DOHH2 (cell line): ENCODE data around the gene RHOBTB3.

ENCODE experiments used
- H3F3A ChIP-seq: fragments of 200-600 bp; sonication (generic), shearing (Covaris generic); 2 replicates; pipeline ENCODE4 v1.6.0; 2016; ENCODE audit warnings: antibody characterized with exemption, mild to moderate bottlenecking; ENCODE audit not compliant: control insufficient read depth, insufficient read depth
- H3K27ac ChIP-seq: fragments of 200-600 bp; sonication (generic); 2 replicates; pipeline ENCODE4 v1.5.1; 2014; ENCODE audit warnings: low read depth, mild to moderate bottlenecking, low read length, moderate library complexity
- H3K27me3 ChIP-seq: fragments of 200-600 bp; sonication (generic); 2 replicates; pipeline ENCODE4 v1.6.1; 2014; ENCODE audit warnings: mild to moderate bottlenecking, low read length, mixed read lengths; ENCODE audit not compliant: control insufficient read depth
- H3K36me3 ChIP-seq: fragments of 200-600 bp; sonication (generic); 2 replicates; pipeline ENCODE4 v1.6.1; 2014; ENCODE audit warnings: mild to moderate bottlenecking, low read length, moderate library complexity, mixed read lengths; ENCODE audit not compliant: control insufficient read depth
- H3K4me1 ChIP-seq: fragments of 200-600 bp; sonication (generic); 2 replicates; pipeline ENCODE4 v1.6.1; 2014; ENCODE audit warnings: mild to moderate bottlenecking, low read length, mixed read lengths; ENCODE audit not compliant: control insufficient read depth
- H3K4me2 ChIP-seq: fragments of 200-600 bp; sonication (generic); 2 replicates; pipeline ENCODE4 v1.6.0; 2014; ENCODE audit warnings: mild to moderate bottlenecking, low read length, moderate library complexity
- H3K4me3 ChIP-seq: fragments of 200-600 bp; sonication (generic); 2 replicates; pipeline ENCODE4 v1.5.1; 2014; ENCODE audit warnings: mild to moderate bottlenecking, low read length, mixed read lengths
- H3K79me2 ChIP-seq: fragments of 200-600 bp; sonication (generic); 2 replicates; pipeline ENCODE4 v1.6.1; 2014; ENCODE audit warnings: mild to moderate bottlenecking, low read length, mixed read lengths; ENCODE audit not compliant: control insufficient read depth
- H3K9me2 ChIP-seq: fragments of 200-600 bp; sonication (generic); replicated peaks from 2 replicates; pipeline ENCODE4 v1.6.1; 2014; ENCODE audit warnings: mild to moderate bottlenecking, low read length, mixed read lengths; ENCODE audit not compliant: control insufficient read depth
- H3K9me3 ChIP-seq: fragments of 200-600 bp; sonication (generic); 2 replicates; pipeline ENCODE4 v1.6.1; 2014; ENCODE audit warnings: antibody characterized with exemption, low read length, mixed read lengths; ENCODE audit not compliant: control insufficient read depth, insufficient read depth
- H4K20me1 ChIP-seq: fragments of 200-600 bp; sonication (generic); 2 replicates; pipeline ENCODE4 v1.6.0; 2014; ENCODE audit warnings: low read depth, mild to moderate bottlenecking, antibody characterized with exemption, low read length, moderate library complexity; ENCODE audit not compliant: control insufficient read depth, insufficient read depth
- CTCF ChIP-seq: fragments of 200-600 bp; sonication (generic); IDR thresholded peaks from one replicate; pipeline ENCODE4 v1.5.1; 2014; ENCODE audit warnings: antibody characterized with exemption, mild to moderate bottlenecking, low read depth, low read length; ENCODE audit not compliant: poor library complexity, severe bottlenecking
- EZH2phosphoT487 ChIP-seq: fragments of 200-600 bp; sonication (generic); IDR thresholded peaks from 2 replicates; pipeline ENCODE4 v1.6.1; 2017; ENCODE audit warnings: borderline replicate concordance, mild to moderate bottlenecking, antibody characterized with exemption, low read length, moderate library complexity, mixed read lengths

Gene RHOBTB3

GRCh38 chr5:95821110-95822021 is 90.2 kb downstream of the RHOBTB3 start:
- no peaks in the 10 kb centered on the region for H3K9me3 ChIP-seq
- peaks cover 78% of the 10 kb centered on the region for H3K4me1 ChIP-seq
- H3K36me3 ChIP-seq = peaks cover 11% of the 10 kb centered on the region
- TF ChIP-seq EZH2phosphoT487 (no peak), CTCF (no peak)
- peak overlapping the region; percentile 92 for H3K4me2 ChIP-seq
- peak overlapping the region; percentile 64 for H3K27ac ChIP-seq
- peak overlapping the region; percentile 82 for H3K4me3 ChIP-seq
- H3K79me2 ChIP-seq = peaks cover 49% of the 10 kb centered on the region
- H3K27me3 ChIP-seq = no peaks in the 10 kb centered on the region
- H4K20me1 ChIP-seq = no peaks in the 10 kb centered on the region
- H3K9me2 ChIP-seq = no peaks in the 10 kb centered on the region
- H3F3A ChIP-seq = peaks cover 5% of the 10 kb centered on the region

- no peaks in the 10 kb centered on the region for H3K9me2 ChIP-seq
- H3K27ac ChIP-seq = peak overlapping the region; percentile 64
- H3K36me3 ChIP-seq = peaks cover 4% of the 10 kb centered on the region
- no peak for TF ChIP-seq EZH2phosphoT487
- TF ChIP-seq CTCF = no peak
- no peaks in the 10 kb centered on the region for H3K9me3 ChIP-seq
- peak overlapping the region; percentile 92 for H3K4me2 ChIP-seq
- peaks cover 5% of the 10 kb centered on the region for H3F3A ChIP-seq
- no peaks in the 10 kb centered on the region for H3K27me3 ChIP-seq
- H3K79me2 ChIP-seq = peaks cover 49% of the 10 kb centered on the region
- H3K4me3 ChIP-seq = peak overlapping the region; percentile 82
- no peaks in the 10 kb centered on the region for H4K20me1 ChIP-seq
- peaks cover 71% of the 10 kb centered on the region for H3K4me1 ChIP-seq
These were observed 91.0 kb downstream of the RHOBTB3 start for GRCh38 chr5:95822043-95822541.

GRCh38 chr5:95822542-95823181 is 91.5 kb downstream of the RHOBTB3 start, which contains the start of gene GLRX:
Gene GLRX (minus strand): TSS chr5:95822726. CDS start chr5:95822662, 64 bp downstream.
- no peaks in the 10 kb centered on the region; the same call in 1 of the 2 replicates for H3K36me3 ChIP-seq
- TF ChIP-seq EZH2phosphoT487 = no peak
- no peak for TF ChIP-seq CTCF
- H3K27ac ChIP-seq = peak within 1 kb of the TSS; percentile 64
- peaks cover 43% of the 10 kb centered on the region for H3K79me2 ChIP-seq
- H3K9me3 ChIP-seq = no peaks in the 10 kb centered on the region
- no peaks in the 10 kb centered on the region for H4K20me1 ChIP-seq
- peaks cover 5% of the 10 kb centered on the region for H3F3A ChIP-seq
- no peaks in the 10 kb centered on the region for H3K27me3 ChIP-seq
- peaks cover 65% of the 10 kb centered on the region for H3K4me1 ChIP-seq
- H3K4me3 ChIP-seq = peak within 1 kb of the TSS; percentile 82
- H3K4me2 ChIP-seq = peak within 1 kb of the TSS; percentile 92
- no peaks in the 10 kb centered on the region for H3K9me2 ChIP-seq
